HepG2 (cell line): ENCODE results near the gene MCEE. TPM values are rescaled to one million over a fixed set of nuclear protein-coding genes. Genes with fewer than 3 reads are reported as not detected.
A peak's percentile ranks its signal among the peaks of the same experiment; 100 is the strongest.

Source experiments
- FOXA1 ChIP-seq, 2 experiments: fragments of 450-650 bp in 1 of 2; sonication (generic) in 1 of 2; formaldehyde crosslinking in 1 of 2; IDR thresholded peaks; 2 replicates each; pipeline versions ENCODE4 v1.4.0 to v1.6.1; 2016 to 2020; ENCODE audit warnings: missing genetic modification reagents in 1 of 2
- HNF4A ChIP-seq: sonication (generic); formaldehyde crosslinking; IDR thresholded peaks from 2 replicates; pipeline ENCODE4 v1.4.0; 2020; ENCODE audit warnings: missing genetic modification reagents
- JUN ChIP-seq: sonication (generic); formaldehyde crosslinking; IDR thresholded peaks from 2 replicates; pipeline ENCODE4 v1.4.0; 2020; ENCODE audit warnings: mild to moderate bottlenecking, missing genetic modification reagents
- KDM3A ChIP-seq: IDR thresholded peaks from 2 replicates; pipeline ENCODE4 v1.6.1; 2018; ENCODE audit warnings: low read depth, missing compliant biosample characterization
- NCOA5 ChIP-seq: sonication (generic); formaldehyde crosslinking; IDR thresholded peaks from 2 replicates; pipeline ENCODE4 v1.4.0; 2020; ENCODE audit warnings: missing genetic modification reagents
- TBX2 ChIP-seq: sonication (generic); formaldehyde crosslinking; IDR thresholded peaks from 2 replicates; pipeline ENCODE4 v1.5.0; 2020; ENCODE audit warnings: missing genetic modification reagents, mild to moderate bottlenecking, borderline replicate concordance
- TCF12 ChIP-seq, 2 experiments: fragments of 450-650 bp in 1 of 2; sonication (generic) in 1 of 2; formaldehyde crosslinking in 1 of 2; IDR thresholded peaks; 2 replicates each; pipeline versions ENCODE4 v1.6.1 to v1.8.0; 2017 to 2022; ENCODE audit warnings: antibody characterized with exemption in 1 of 2, mild to moderate bottlenecking in 1 of 2, missing genetic modification reagents in 1 of 2, moderate library complexity in 1 of 2
- ZBTB21 ChIP-seq: sonication (generic); formaldehyde crosslinking; IDR thresholded peaks from 2 replicates; pipeline ENCODE4 v1.4.0; 2020; ENCODE audit warnings: missing genetic modification reagents
- ZBTB3 ChIP-seq: sonication (generic); formaldehyde crosslinking; IDR thresholded peaks from 2 replicates; pipeline ENCODE4 v1.4.0; 2020; ENCODE audit warnings: low read depth, mild to moderate bottlenecking, moderate library complexity, missing genetic modification reagents, borderline replicate concordance
- ZNF296 ChIP-seq: sonication (generic); formaldehyde crosslinking; conservative IDR thresholded peaks from 2 replicates; pipeline ENCODE4 v1.5.0; 2020; ENCODE audit warnings: mild to moderate bottlenecking, missing genetic modification reagents
- ZNF33B ChIP-seq: sonication (generic); formaldehyde crosslinking; IDR thresholded peaks from 2 replicates; pipeline ENCODE4 v1.5.1; 2020; ENCODE audit warnings: mild to moderate bottlenecking, missing genetic modification reagents
- ZNF383 ChIP-seq: sonication (generic); formaldehyde crosslinking; IDR thresholded peaks from 2 replicates; pipeline ENCODE4 v1.4.0; 2020; ENCODE audit warnings: missing genetic modification reagents, mild to moderate bottlenecking, borderline replicate concordance
- ZSCAN21 ChIP-seq: sonication (generic); formaldehyde crosslinking; IDR thresholded peaks from 2 replicates; pipeline ENCODE4 v1.8.0; 2022; ENCODE audit warnings: mild to moderate bottlenecking, missing genetic modification reagents, moderate library complexity, borderline replicate concordance
- polyA plus RNA-seq, 8 experiments: library from polyadenylated mRNA; depleted of rRNA in 3 of 8; stranded (reverse) in 7 of 8; unstranded in 1 of 8; fragments of >200 nt; fragmentation: Illumina TruSeq in 4 of 8; extraction: Trizol in 4 of 8; gene quantifications; 2 replicates each; pipeline versions ENCODE4 v1.2.1 to v1.2.3, GENCODE V29; 2011 to 2016; ENCODE audit warnings: low read depth in 4 of 8, missing spikeins in 1 of 8, mixed read lengths in 1 of 8; ENCODE audit not compliant: insufficient read depth in 1 of 8
- total RNA-seq, 5 experiments: library from RNA; depleted of rRNA; stranded (reverse); fragments of >200 nt; fragmentation: Illumina TruSeq; extraction: Trizol; gene quantifications; 2 replicates each; pipeline ENCODE4 v1.2.3, GENCODE V29; 2016; ENCODE audit warnings: low read depth in 1 of 5
- TF ChIP-seq, protein P1 (sequence below): sonication (generic); formaldehyde crosslinking; IDR thresholded peaks from 2 replicates; pipeline ENCODE4 v1.4.0; 2020; ENCODE audit warnings: missing genetic modification reagents, borderline replicate concordance
- TF ChIP-seq, protein P2 (sequence below): sonication (generic); formaldehyde crosslinking; IDR thresholded peaks from 2 replicates; pipeline ENCODE4 v1.4.0; 2020; ENCODE audit warnings: mild to moderate bottlenecking, missing genetic modification reagents
- TF ChIP-seq, protein P3 (sequence below): sonication (generic); formaldehyde crosslinking; IDR thresholded peaks from 2 replicates; pipeline ENCODE4 v1.8.0; 2022; ENCODE audit warnings: missing genetic modification reagents, mild to moderate bottlenecking, borderline replicate concordance
- TF ChIP-seq, protein P4 (sequence below): sonication (generic); formaldehyde crosslinking; IDR thresholded peaks from 2 replicates; pipeline ENCODE4 v1.5.0; 2020; ENCODE audit warnings: mild to moderate bottlenecking, missing genetic modification reagents, borderline replicate concordance

Gene MCEE
- total and polyA plus RNA-seq, 2 of the 13 experiments (the other 11 are each of a cell fraction or from before 2014, with no cell fraction given) = 32.0 to 66.9 TPM

DNA sequence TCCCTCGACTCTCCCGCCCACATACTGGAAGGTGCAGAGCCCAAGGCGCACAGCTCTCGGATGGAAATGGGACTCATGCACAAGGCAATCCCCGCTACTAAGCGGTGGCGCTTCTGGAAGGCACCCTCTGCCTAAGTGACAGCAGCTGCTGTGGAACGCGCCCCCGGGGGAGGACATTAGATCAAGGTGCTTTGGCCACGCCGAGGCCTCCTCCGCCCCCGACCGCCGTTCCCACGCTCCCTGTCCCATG lies 202 bp downstream of the MCEE start (continued):
- TF ChIP-seq ZSCAN21 (peak; percentile 24; the same call in 1 of the 2 replicates), ZBTB21 (CRISPR knock-in tag) (0 out of 2 replicates have a peak, but pooled peaks have one; percentile 50), ZNF296 (peak; percentile 20; the same call in 1 of the 2 replicates), FOXA1 (IDR thresholded peaks at IDR 0.05) (no peak), FOXA1 (CRISPR knock-in tag; IDR thresholded peaks at IDR 0.05) (peak; percentile 23; the same call in 1 of the 2 replicates), HNF4A (0 out of 2 replicates have a peak, but pooled peaks have one; percentile 25), ZNF383 (CRISPR knock-in tag) (peak; percentile 34; the same call in 1 of the 2 replicates), ZBTB3 (CRISPR knock-in tag) (no peak), NCOA5 (no peak), TCF12 (IDR thresholded peaks at IDR 0.05) (no peak), TCF12 (CRISPR knock-in tag; IDR thresholded peaks at IDR 0.05) (peak; percentile 26; the same call in 1 of the 2 replicates), ZNF33B (no peak; the same call in 1 of the 2 replicates), KDM3A (CRISPR knock-in tag) (no peak), TBX2 (CRISPR knock-in tag) (no peak), JUN (CRISPR knock-in tag) (no peak)
- TF ChIP-seq, protein P1, sequence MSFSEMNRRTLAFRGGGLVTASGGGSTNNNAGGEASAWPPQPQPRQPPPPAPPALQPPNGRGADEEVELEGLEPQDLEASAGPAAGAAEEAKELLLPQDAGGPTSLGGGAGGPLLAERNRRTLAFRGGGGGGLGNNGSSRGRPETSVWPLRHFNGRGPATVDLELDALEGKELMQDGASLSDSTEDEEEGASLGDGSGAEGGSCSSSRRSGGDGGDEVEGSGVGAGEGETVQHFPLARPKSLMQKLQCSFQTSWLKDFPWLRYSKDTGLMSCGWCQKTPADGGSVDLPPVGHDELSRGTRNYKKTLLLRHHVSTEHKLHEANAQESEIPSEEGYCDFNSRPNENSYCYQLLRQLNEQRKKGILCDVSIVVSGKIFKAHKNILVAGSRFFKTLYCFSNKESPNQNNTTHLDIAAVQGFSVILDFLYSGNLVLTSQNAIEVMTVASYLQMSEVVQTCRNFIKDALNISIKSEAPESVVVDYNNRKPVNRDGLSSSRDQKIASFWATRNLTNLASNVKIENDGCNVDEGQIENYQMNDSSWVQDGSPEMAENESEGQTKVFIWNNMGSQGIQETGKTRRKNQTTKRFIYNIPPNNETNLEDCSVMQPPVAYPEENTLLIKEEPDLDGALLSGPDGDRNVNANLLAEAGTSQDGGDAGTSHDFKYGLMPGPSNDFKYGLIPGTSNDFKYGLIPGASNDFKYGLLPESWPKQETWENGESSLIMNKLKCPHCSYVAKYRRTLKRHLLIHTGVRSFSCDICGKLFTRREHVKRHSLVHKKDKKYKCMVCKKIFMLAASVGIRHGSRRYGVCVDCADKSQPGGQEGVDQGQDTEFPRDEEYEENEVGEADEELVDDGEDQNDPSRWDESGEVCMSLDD (CRISPR knock-in tag) = no peak
- TF ChIP-seq, protein P2, sequence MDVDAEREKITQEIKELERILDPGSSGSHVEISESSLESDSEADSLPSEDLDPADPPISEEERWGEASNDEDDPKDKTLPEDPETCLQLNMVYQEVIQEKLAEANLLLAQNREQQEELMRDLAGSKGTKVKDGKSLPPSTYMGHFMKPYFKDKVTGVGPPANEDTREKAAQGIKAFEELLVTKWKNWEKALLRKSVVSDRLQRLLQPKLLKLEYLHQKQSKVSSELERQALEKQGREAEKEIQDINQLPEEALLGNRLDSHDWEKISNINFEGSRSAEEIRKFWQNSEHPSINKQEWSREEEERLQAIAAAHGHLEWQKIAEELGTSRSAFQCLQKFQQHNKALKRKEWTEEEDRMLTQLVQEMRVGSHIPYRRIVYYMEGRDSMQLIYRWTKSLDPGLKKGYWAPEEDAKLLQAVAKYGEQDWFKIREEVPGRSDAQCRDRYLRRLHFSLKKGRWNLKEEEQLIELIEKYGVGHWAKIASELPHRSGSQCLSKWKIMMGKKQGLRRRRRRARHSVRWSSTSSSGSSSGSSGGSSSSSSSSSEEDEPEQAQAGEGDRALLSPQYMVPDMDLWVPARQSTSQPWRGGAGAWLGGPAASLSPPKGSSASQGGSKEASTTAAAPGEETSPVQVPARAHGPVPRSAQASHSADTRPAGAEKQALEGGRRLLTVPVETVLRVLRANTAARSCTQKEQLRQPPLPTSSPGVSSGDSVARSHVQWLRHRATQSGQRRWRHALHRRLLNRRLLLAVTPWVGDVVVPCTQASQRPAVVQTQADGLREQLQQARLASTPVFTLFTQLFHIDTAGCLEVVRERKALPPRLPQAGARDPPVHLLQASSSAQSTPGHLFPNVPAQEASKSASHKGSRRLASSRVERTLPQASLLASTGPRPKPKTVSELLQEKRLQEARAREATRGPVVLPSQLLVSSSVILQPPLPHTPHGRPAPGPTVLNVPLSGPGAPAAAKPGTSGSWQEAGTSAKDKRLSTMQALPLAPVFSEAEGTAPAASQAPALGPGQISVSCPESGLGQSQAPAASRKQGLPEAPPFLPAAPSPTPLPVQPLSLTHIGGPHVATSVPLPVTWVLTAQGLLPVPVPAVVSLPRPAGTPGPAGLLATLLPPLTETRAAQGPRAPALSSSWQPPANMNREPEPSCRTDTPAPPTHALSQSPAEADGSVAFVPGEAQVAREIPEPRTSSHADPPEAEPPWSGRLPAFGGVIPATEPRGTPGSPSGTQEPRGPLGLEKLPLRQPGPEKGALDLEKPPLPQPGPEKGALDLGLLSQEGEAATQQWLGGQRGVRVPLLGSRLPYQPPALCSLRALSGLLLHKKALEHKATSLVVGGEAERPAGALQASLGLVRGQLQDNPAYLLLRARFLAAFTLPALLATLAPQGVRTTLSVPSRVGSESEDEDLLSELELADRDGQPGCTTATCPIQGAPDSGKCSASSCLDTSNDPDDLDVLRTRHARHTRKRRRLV = 0 out of 2 replicates have a peak, but pooled peaks have one; percentile 16
- TF ChIP-seq, protein P3, sequence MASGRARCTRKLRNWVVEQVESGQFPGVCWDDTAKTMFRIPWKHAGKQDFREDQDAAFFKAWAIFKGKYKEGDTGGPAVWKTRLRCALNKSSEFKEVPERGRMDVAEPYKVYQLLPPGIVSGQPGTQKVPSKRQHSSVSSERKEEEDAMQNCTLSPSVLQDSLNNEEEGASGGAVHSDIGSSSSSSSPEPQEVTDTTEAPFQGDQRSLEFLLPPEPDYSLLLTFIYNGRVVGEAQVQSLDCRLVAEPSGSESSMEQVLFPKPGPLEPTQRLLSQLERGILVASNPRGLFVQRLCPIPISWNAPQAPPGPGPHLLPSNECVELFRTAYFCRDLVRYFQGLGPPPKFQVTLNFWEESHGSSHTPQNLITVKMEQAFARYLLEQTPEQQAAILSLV = no peak
- TF ChIP-seq, protein P4, sequence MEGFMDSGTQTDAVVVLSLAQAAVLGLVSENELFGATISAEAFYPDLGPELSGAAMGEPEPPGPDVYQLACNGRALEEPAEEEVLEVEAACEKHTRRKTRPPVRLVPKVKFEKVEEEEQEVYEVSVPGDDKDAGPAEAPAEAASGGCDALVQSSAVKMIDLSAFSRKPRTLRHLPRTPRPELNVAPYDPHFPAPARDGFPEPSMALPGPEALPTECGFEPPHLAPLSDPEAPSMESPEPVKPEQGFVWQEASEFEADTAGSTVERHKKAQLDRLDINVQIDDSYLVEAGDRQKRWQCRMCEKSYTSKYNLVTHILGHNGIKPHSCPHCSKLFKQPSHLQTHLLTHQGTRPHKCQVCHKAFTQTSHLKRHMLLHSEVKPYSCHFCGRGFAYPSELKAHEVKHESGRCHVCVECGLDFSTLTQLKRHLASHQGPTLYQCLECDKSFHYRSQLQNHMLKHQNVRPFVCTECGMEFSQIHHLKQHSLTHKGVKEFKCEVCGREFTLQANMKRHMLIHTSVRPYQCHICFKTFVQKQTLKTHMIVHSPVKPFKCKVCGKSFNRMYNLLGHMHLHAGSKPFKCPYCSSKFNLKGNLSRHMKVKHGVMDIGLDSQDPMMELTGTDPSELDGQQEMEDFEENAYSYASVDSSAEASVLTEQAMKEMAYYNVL (CRISPR knock-in tag) = no peak
